H9 (cell line): ENCODE data around the gene VPS39. TPM values are rescaled to one million over a fixed set of nuclear protein-coding genes. Genes with fewer than 3 reads are reported as not detected.

Experiments
- DNase-seq: peaks from one replicate; pipeline ENCODE4 v3.0.0-alpha.2; 2017
- H2AFZ ChIP-seq: one replicate; pipeline ENCODE4 v1.6.1; 2013; ENCODE audit warnings: mild to moderate bottlenecking, low read length, control low read depth, moderate library complexity
- H2AK5ac ChIP-seq: 2 replicates; pipeline ENCODE4 v1.6.1; 2013; ENCODE audit warnings: low read length, control low read depth, mixed read lengths; ENCODE audit not compliant: insufficient read length
- H2BK120ac ChIP-seq: one replicate; pipeline ENCODE4 v1.6.1; 2013; ENCODE audit warnings: low read depth, mild to moderate bottlenecking, low read length, control low read depth, inconsistent platforms; ENCODE audit not compliant: poor library complexity, severe bottlenecking
- H2BK12ac ChIP-seq: 2 replicates; pipeline ENCODE4 v1.6.1; 2013; ENCODE audit warnings: low read length, control low read depth, mixed read lengths, low read depth; ENCODE audit not compliant: insufficient read length
- H2BK15ac ChIP-seq: 2 replicates; pipeline ENCODE4 v1.6.1; 2013; ENCODE audit warnings: low read depth, low read length, control low read depth
- H2BK20ac ChIP-seq: one replicate; pipeline ENCODE4 v1.6.1; 2013; ENCODE audit warnings: low read depth, mild to moderate bottlenecking, low read length, control low read depth, inconsistent platforms; ENCODE audit not compliant: poor library complexity, severe bottlenecking
- H2BK5ac ChIP-seq: 2 replicates; pipeline ENCODE4 v1.6.1; 2013; ENCODE audit warnings: low read length, control low read depth, mixed read lengths; ENCODE audit not compliant: insufficient read length
- H3K14ac ChIP-seq: 2 replicates; pipeline ENCODE4 v1.6.1; 2013; ENCODE audit warnings: low read length, control low read depth; ENCODE audit not compliant: insufficient read depth
- H3K18ac ChIP-seq: 2 replicates; pipeline ENCODE4 v1.6.1; 2013; ENCODE audit warnings: low read depth, mild to moderate bottlenecking, mixed read lengths, low read length, control low read depth; ENCODE audit not compliant: insufficient read length
- H3K23ac ChIP-seq: 2 replicates; pipeline ENCODE4 v1.6.1; 2013; ENCODE audit warnings: low read length, control low read depth, mixed read lengths, low read depth; ENCODE audit not compliant: insufficient read length
- H3K23me2 ChIP-seq: 2 replicates; pipeline ENCODE4 v1.6.1; 2013; ENCODE audit warnings: low read depth, mild to moderate bottlenecking, mixed read lengths, low read length, control low read depth; ENCODE audit not compliant: insufficient read length, poor library complexity, severe bottlenecking
- H3K27ac ChIP-seq: 2 replicates; pipeline ENCODE4 v1.5.1; 2013; ENCODE audit warnings: low read length, control low read depth, mixed read lengths, low read depth; ENCODE audit not compliant: insufficient read length
- H3K27me3 ChIP-seq: 2 replicates; pipeline ENCODE4 v1.6.1; 2013; ENCODE audit warnings: low read length, control low read depth, inconsistent platforms; ENCODE audit not compliant: insufficient read depth
- H3K4ac ChIP-seq: 2 replicates; pipeline ENCODE4 v1.6.1; 2013; ENCODE audit warnings: low read depth, mild to moderate bottlenecking, control low read depth, inconsistent platforms, low read length, moderate library complexity
- H3K4me1 ChIP-seq: 2 replicates; pipeline ENCODE4 v1.6.1; 2013; ENCODE audit warnings: low read length, control low read depth, inconsistent platforms; ENCODE audit not compliant: insufficient read depth
- H3K4me2 ChIP-seq: 2 replicates; pipeline ENCODE4 v1.6.1; 2013; ENCODE audit warnings: low read length, control low read depth, mixed read lengths; ENCODE audit not compliant: insufficient read length, insufficient read depth
- H3K56ac ChIP-seq: 2 replicates; pipeline ENCODE4 v1.6.1; 2013; ENCODE audit warnings: low read depth, mild to moderate bottlenecking, mixed read lengths, low read length, control low read depth; ENCODE audit not compliant: insufficient read length
- H3K79me1 ChIP-seq: 2 replicates; pipeline ENCODE4 v1.6.1; 2013; ENCODE audit warnings: low read depth, mild to moderate bottlenecking, moderate library complexity, low read length, control low read depth, inconsistent platforms; ENCODE audit not compliant: insufficient read depth, poor library complexity, severe bottlenecking
- H3K79me2 ChIP-seq: 2 replicates; pipeline ENCODE4 v1.6.1; 2013; ENCODE audit warnings: low read length, control low read depth, inconsistent platforms; ENCODE audit not compliant: insufficient read depth
- H3K9ac ChIP-seq: 2 replicates; pipeline ENCODE4 v1.6.1; 2013; ENCODE audit warnings: low read length, control low read depth, mixed read lengths; ENCODE audit not compliant: insufficient read length; ENCODE audit errors: extremely low read depth
- H3K9me3 ChIP-seq: one replicate; pipeline ENCODE4 v1.6.1; 2013; ENCODE audit warnings: low read depth, low read length, inconsistent platforms; ENCODE audit not compliant: control insufficient read depth
- H3T11ph ChIP-seq: one replicate; pipeline ENCODE4 v1.6.1; 2013; ENCODE audit warnings: mild to moderate bottlenecking, low read length, control low read depth, inconsistent platforms
- H4K20me1 ChIP-seq: one replicate; pipeline ENCODE4 v1.6.1; 2013; ENCODE audit not compliant: control insufficient read depth, insufficient read length, insufficient read depth
- H4K5ac ChIP-seq: 2 replicates; pipeline ENCODE4 v1.6.1; 2013; ENCODE audit warnings: low read depth, mild to moderate bottlenecking, mixed read lengths, low read length, control low read depth; ENCODE audit not compliant: insufficient read length
- H4K8ac ChIP-seq: replicated peaks from 2 replicates; pipeline ENCODE4 v1.6.1; 2013; ENCODE audit warnings: low read length, control low read depth, mixed read lengths, low read depth; ENCODE audit not compliant: insufficient read length
- H4K91ac ChIP-seq: 2 replicates; pipeline ENCODE4 v1.6.1; 2013; ENCODE audit warnings: low read depth, mild to moderate bottlenecking, moderate library complexity, mixed read lengths, low read length, control low read depth; ENCODE audit not compliant: insufficient read length
- H3K27ac Mint-ChIP-seq, 3 experiments: 2 replicates in 2 of 3; 3 replicates in 1 of 3; pipeline ENCODE4 v1.8.0; 2020 to 2021; ENCODE audit warnings: mixed read lengths in 3 of 3, mild to moderate bottlenecking in 1 of 3, moderate library complexity in 1 of 3
- H3K27me3 Mint-ChIP-seq: 2 replicates; pipeline ENCODE4 v1.8.0; 2021; ENCODE audit warnings: low read depth, mild to moderate bottlenecking, moderate library complexity, mixed read lengths
- H3K36me3 Mint-ChIP-seq, 3 experiments: 2 replicates in 2 of 3; 3 replicates in 1 of 3; pipeline ENCODE4 v1.8.0; 2020 to 2021; ENCODE audit warnings: low read depth in 3 of 3, mixed read lengths in 3 of 3; ENCODE audit not compliant: insufficient read depth in 1 of 3
- H3K4me1 Mint-ChIP-seq, 2 experiments: 2 replicates each; pipeline ENCODE4 v1.8.0; 2020; ENCODE audit warnings: mixed read lengths in 2 of 2
- H3K4me3 Mint-ChIP-seq, 2 experiments: 2 replicates in 1 of 2; 3 replicates in 1 of 2; pipeline ENCODE4 v1.8.0; 2020 to 2021; ENCODE audit warnings: mild to moderate bottlenecking in 2 of 2, mixed read lengths in 2 of 2, moderate library complexity in 1 of 2
- H3K9me3 Mint-ChIP-seq, 2 experiments: 2 replicates in 1 of 2; 3 replicates in 1 of 2; pipeline ENCODE4 v1.8.0; 2020; ENCODE audit warnings: mild to moderate bottlenecking in 2 of 2, mixed read lengths in 2 of 2, moderate library complexity in 1 of 2
- WGBS: extraction: QIAGEN DNeasy Blood & Tissue Kit; methylation state at CpG from one replicate; pipeline ENCODE4 v1.1.7; 2013; ENCODE audit warnings: missing lambda C conversion rate, low lambda C conversion rate, mixed read lengths; ENCODE audit not compliant: insufficient read length; ENCODE audit errors: extremely low coverage; 5-methylcytosine and 5-hydroxymethylcytosine counted together
- total RNA-seq: library from RNA; stranded (reverse); gene quantifications from 2 replicates; pipeline ENCODE4 v1.2.1, GENCODE V29; 2021
- TF ChIP-seq, protein P1 (sequence below): fragments of 200-600 bp; sonication (generic); conservative IDR thresholded peaks from 3 replicates; pipeline ENCODE4 v1.8.0; 2021; ENCODE audit warnings: antibody characterized with exemption, mild to moderate bottlenecking

The VPS39 gene
- total RNA-seq, 1 experiment from 2014 or later: 48.6 TPM

- H2BK120ac ChIP-seq: no peak overlapping the region
- no peak overlapping the region for H2BK12ac ChIP-seq
- H3K4ac ChIP-seq: no peak overlapping the region
- no peaks in the 10 kb centered on the region for H3K79me1 ChIP-seq
- H2BK5ac ChIP-seq: no peak overlapping the region
- no CpG with 5 or more reads among the region's 4 CpGs for WGBS
- H3K4me1 Mint-ChIP-seq: peaks cover 3 to 9% of the 10 kb centered on the region in 2 experiments; a peak in 3 of 4 replicates
- H2BK20ac ChIP-seq: no peak overlapping the region
- H3K4me3 Mint-ChIP-seq: no peak overlapping the region
- H2AK5ac ChIP-seq: no peak overlapping the region
- no peaks in the 10 kb centered on the region for H3K79me2 ChIP-seq
- H3K27ac Mint-ChIP-seq: no peak overlapping the region
- H3K27me3 Mint-ChIP-seq: no peaks in the 10 kb centered on the region; the same call in 1 of the 2 replicates
- TF ChIP-seq, protein P1, sequence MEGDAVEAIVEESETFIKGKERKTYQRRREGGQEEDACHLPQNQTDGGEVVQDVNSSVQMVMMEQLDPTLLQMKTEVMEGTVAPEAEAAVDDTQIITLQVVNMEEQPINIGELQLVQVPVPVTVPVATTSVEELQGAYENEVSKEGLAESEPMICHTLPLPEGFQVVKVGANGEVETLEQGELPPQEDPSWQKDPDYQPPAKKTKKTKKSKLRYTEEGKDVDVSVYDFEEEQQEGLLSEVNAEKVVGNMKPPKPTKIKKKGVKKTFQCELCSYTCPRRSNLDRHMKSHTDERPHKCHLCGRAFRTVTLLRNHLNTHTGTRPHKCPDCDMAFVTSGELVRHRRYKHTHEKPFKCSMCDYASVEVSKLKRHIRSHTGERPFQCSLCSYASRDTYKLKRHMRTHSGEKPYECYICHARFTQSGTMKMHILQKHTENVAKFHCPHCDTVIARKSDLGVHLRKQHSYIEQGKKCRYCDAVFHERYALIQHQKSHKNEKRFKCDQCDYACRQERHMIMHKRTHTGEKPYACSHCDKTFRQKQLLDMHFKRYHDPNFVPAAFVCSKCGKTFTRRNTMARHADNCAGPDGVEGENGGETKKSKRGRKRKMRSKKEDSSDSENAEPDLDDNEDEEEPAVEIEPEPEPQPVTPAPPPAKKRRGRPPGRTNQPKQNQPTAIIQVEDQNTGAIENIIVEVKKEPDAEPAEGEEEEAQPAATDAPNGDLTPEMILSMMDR: no peak
- no peak overlapping the region for H3K56ac ChIP-seq
- no peak overlapping the region for H4K91ac ChIP-seq
- no peaks in the 10 kb centered on the region for H3K27me3 ChIP-seq
- no peak overlapping the region for H3K14ac ChIP-seq
- H3K9me3 ChIP-seq: no peaks in the 10 kb centered on the region
- no peak overlapping the region for H3K9ac ChIP-seq
- H4K8ac ChIP-seq: no peak overlapping the region
- DNase-seq: no peak
- H4K20me1 ChIP-seq: no peaks in the 10 kb centered on the region
- no peak overlapping the region for H3K18ac ChIP-seq
- peaks cover 0 to 4% (median 0%) of the 10 kb centered on the region in 3 experiments; a peak in 1 of 7 replicates for H3K36me3 Mint-ChIP-seq
- H4K5ac ChIP-seq: no peak overlapping the region
- H3K23ac ChIP-seq: no peak overlapping the region
- no peak overlapping the region for H2BK15ac ChIP-seq
- H3K9me3 Mint-ChIP-seq: no peaks in the 10 kb centered on the region
- H3K27ac ChIP-seq: no peak overlapping the region
- H2AFZ ChIP-seq: no peak overlapping the region
- no peak overlapping the region for H3K4me2 ChIP-seq
- H3K4me1 ChIP-seq: no peaks in the 10 kb centered on the region
- no peaks in the 10 kb centered on the region for H3K23me2 ChIP-seq
- no peak overlapping the region for H3T11ph ChIP-seq
Observed at GRCh38 chr15:42153874-42154211, 54.3 kb downstream of the VPS39 start.
